Superior temporal gyrus (tissue), 1 donor: ENCODE measurements around the gene TACC2.
"Not testable (repeated sequence)": the region's sequence is repeated elsewhere in the genome, so short reads cannot be mapped to it uniquely, and the experiment has no call there.

Experiments
- DNase-seq: peaks from one replicate; pipeline ENCODE4 v3.0.0-alpha.2; 2016; ENCODE audit errors: extremely low spot score

TACC2 gene

GRCh38 chr10:122056431-122057094 lies 67.6 kb downstream of the TACC2 start:
- DNase-seq: no peak

GRCh38 chr10:122057841-122058413 lies 69.0 kb downstream of the TACC2 start:
- DNase-seq: no peak

GRCh38 chr10:122060250-122060649 lies 71.3 kb downstream of the TACC2 start:
- no peak for DNase-seq

GRCh38 chr10:122062831-122063674 lies 74.1 kb downstream of the TACC2 start:
- DNase-seq: no peak

GRCh38 chr10:122066337-122066939 lies 77.5 kb downstream of the TACC2 start:
- DNase-seq: not testable (repeated sequence)

- DNase-seq: no peak
Observed at GRCh38 chr10:122068844-122069243, 79.9 kb downstream of the TACC2 start.

- no peak for DNase-seq
Observed at GRCh38 chr10:122072491-122072890, 83.5 kb downstream of the TACC2 start.

- DNase-seq: no peak
Observed at GRCh38 chr10:122073508-122073907, 84.5 kb downstream of the TACC2 start.

GRCh38 chr10:122075171-122075570 lies 86.2 kb downstream of the TACC2 start:
- DNase-seq: no peak

GRCh38 chr10:122075876-122076275 lies 86.9 kb downstream of the TACC2 start:
- not testable (repeated sequence) for DNase-seq

- no peak for DNase-seq
Observed at GRCh38 chr10:122077311-122077875, 88.4 kb downstream of the TACC2 start.

- no peak for DNase-seq
Observed at GRCh38 chr10:122078326-122078725, 89.4 kb downstream of the TACC2 start.

GRCh38 chr10:122078965-122079795 lies 90.2 kb downstream of the TACC2 start:
- DNase-seq: no peak

GRCh38 chr10:122082616-122083477 lies 93.9 kb downstream of the TACC2 start:
- no peak for DNase-seq

- DNase-seq: no peak
Observed at GRCh38 chr10:122083478-122084025, 94.6 kb downstream of the TACC2 start.

GRCh38 chr10:122084286-122085041 lies 95.5 kb downstream of the TACC2 start:
- no peak for DNase-seq

- no peak for DNase-seq
Observed at GRCh38 chr10:122085423-122085911, 96.5 kb downstream of the TACC2 start.

GRCh38 chr10:122086416-122087240 lies 97.7 kb downstream of the TACC2 start:
- no peak for DNase-seq
